Trophoblast cell (in vitro differentiated cells and primary cell): ENCODE data around the gene MYO5B.

ENCODE experiments used
- DNase-seq, 2 donors: peaks; one replicate each; pipeline ENCODE4 v3.0.0-alpha.2; 2016
- H2AFZ ChIP-seq: 2 replicates; pipeline ENCODE4 v1.6.1; 2013; ENCODE audit warnings: low read length, moderate library complexity, mild to moderate bottlenecking; ENCODE audit not compliant: insufficient read depth, poor library complexity
- H2AK5ac ChIP-seq: 2 replicates; pipeline ENCODE4 v1.6.1; 2013; ENCODE audit warnings: mild to moderate bottlenecking, low read length
- H2BK120ac ChIP-seq: 2 replicates; pipeline ENCODE4 v1.6.1; 2013; ENCODE audit warnings: low read length, mild to moderate bottlenecking, moderate library complexity; ENCODE audit not compliant: insufficient read depth, poor library complexity
- H2BK12ac ChIP-seq: 2 replicates; pipeline ENCODE4 v1.6.1; 2013; ENCODE audit warnings: mild to moderate bottlenecking, low read length, moderate library complexity
- H2BK5ac ChIP-seq: 2 replicates; pipeline ENCODE4 v1.6.1; 2013; ENCODE audit warnings: low read length, low read depth, moderate library complexity, mild to moderate bottlenecking; ENCODE audit not compliant: poor library complexity
- H3K14ac ChIP-seq: 2 replicates; pipeline ENCODE4 v1.6.1; 2013; ENCODE audit warnings: mild to moderate bottlenecking, low read length
- H3K18ac ChIP-seq: 2 replicates; pipeline ENCODE4 v1.6.1; 2013; ENCODE audit warnings: mild to moderate bottlenecking, low read length
- H3K23ac ChIP-seq: 2 replicates; pipeline ENCODE4 v1.6.1; 2013; ENCODE audit warnings: low read length
- H3K27ac ChIP-seq: 2 replicates; pipeline ENCODE4 v1.5.1; 2013; ENCODE audit warnings: low read depth, mild to moderate bottlenecking, inconsistent platforms, low read length, moderate library complexity
- H3K27me3 ChIP-seq: 2 replicates; pipeline ENCODE4 v1.6.1; 2013; ENCODE audit warnings: inconsistent platforms, mild to moderate bottlenecking, low read length, moderate library complexity; ENCODE audit not compliant: insufficient read depth
- H3K36me3 ChIP-seq, 2 experiments: 1 replicate in 1 of 2; 2 replicates in 1 of 2; pipeline ENCODE4 v1.6.1; 2013; ENCODE audit warnings: low read length in 2 of 2, mild to moderate bottlenecking in 2 of 2, moderate library complexity in 1 of 2; ENCODE audit not compliant: insufficient read depth in 2 of 2, control insufficient read depth in 1 of 2
- H3K4ac ChIP-seq: 2 replicates; pipeline ENCODE4 v1.6.1; 2013; ENCODE audit warnings: low read depth, mild to moderate bottlenecking, low read length, moderate library complexity
- H3K4me1 ChIP-seq, 2 experiments: 1 replicate in 1 of 2; 2 replicates in 1 of 2; pipeline ENCODE4 v1.6.1; 2013; ENCODE audit warnings: low read length in 2 of 2, mild to moderate bottlenecking in 2 of 2, moderate library complexity in 1 of 2; ENCODE audit not compliant: insufficient read depth in 2 of 2, control insufficient read depth in 1 of 2
- H3K4me2 ChIP-seq: 2 replicates; pipeline ENCODE4 v1.6.1; 2013; ENCODE audit warnings: inconsistent platforms, mild to moderate bottlenecking, low read length, moderate library complexity
- H3K4me3 ChIP-seq: 2 replicates; pipeline ENCODE4 v1.5.1; 2013; ENCODE audit warnings: mild to moderate bottlenecking, low read depth, low read length, inconsistent platforms
- H3K79me1 ChIP-seq: one replicate; pipeline ENCODE4 v1.6.1; 2013; ENCODE audit warnings: low read length
- H3K79me2 ChIP-seq: 2 replicates; pipeline ENCODE4 v1.6.1; 2013; ENCODE audit warnings: low read length, mild to moderate bottlenecking; ENCODE audit not compliant: control insufficient read depth, insufficient read depth, poor library complexity
- H3K9ac ChIP-seq: 2 replicates; pipeline ENCODE4 v1.6.1; 2013; ENCODE audit warnings: mild to moderate bottlenecking, low read length
- H3K9me3 ChIP-seq: 2 replicates; pipeline ENCODE4 v1.6.1; 2013; ENCODE audit warnings: low read depth, mild to moderate bottlenecking, control low read depth, inconsistent platforms, low read length; ENCODE audit not compliant: insufficient read depth
- H4K12ac ChIP-seq: 2 replicates; pipeline ENCODE4 v1.6.1; 2013; ENCODE audit warnings: low read depth, mild to moderate bottlenecking, low read length, moderate library complexity
- H4K8ac ChIP-seq: 2 replicates; pipeline ENCODE4 v1.6.1; 2013; ENCODE audit warnings: low read depth, mild to moderate bottlenecking, low read length, moderate library complexity
- H4K91ac ChIP-seq: one replicate; pipeline ENCODE4 v1.6.1; 2013; ENCODE audit warnings: low read depth, mild to moderate bottlenecking, low read length, moderate library complexity
- WGBS: extraction: QIAGEN DNeasy Blood & Tissue Kit; methylation state at CpG from one replicate; pipeline ENCODE4 v1.1.7; 2013; ENCODE audit warnings: missing lambda C conversion rate; ENCODE audit not compliant: insufficient read length, insufficient coverage; ENCODE audit errors: extremely low coverage; 5-methylcytosine and 5-hydroxymethylcytosine counted together

Gene MYO5B

DNA sequence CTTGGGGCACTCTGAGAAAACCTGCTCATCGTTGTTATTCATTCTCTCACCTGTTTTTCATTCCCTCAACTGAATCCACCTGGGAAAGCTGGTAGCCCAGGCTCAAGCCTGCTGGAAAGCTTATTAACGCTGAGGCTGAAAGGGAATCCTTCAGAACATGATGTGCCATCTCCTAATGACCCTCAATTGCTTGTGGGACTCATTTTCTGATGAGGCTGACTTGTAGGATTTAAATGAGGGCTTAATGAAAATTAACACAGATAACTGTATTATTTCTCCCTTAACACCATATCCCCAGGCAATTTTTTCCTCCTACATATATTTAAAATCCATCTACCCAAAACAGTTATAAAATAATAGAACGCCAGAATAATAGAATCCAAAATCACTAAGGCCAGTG, 218.9 kb downstream of the MYO5B start:
- Histone ChIP-seq H3K4me1 (no peaks in the 10 kb centered on the region), H4K8ac (no peak overlapping the region), H3K79me1 (no peaks in the 10 kb centered on the region), H3K14ac (no peak overlapping the region), H2AK5ac (no peak overlapping the region), H3K4me2 (no peak overlapping the region), H3K23ac (no peak overlapping the region), H3K4me3 (no peak overlapping the region), H3K9me3 (no peaks in the 10 kb centered on the region), H4K12ac (no peak overlapping the region), H3K27ac (no peak overlapping the region), H2BK120ac (no peak overlapping the region), H3K27me3 (no peaks in the 10 kb centered on the region), H4K91ac (no peak overlapping the region), H3K18ac (no peak overlapping the region), H2AFZ (no peak overlapping the region), H3K4ac (no peak overlapping the region), H2BK12ac (no peak overlapping the region), H3K9ac (no peak overlapping the region), H3K36me3 (peaks cover 4 to 5% of the 10 kb centered on the region in 2 experiments), H3K79me2 (no peaks in the 10 kb centered on the region), H2BK5ac (no peak overlapping the region)
- DNase-seq = no peak
- no CpG with 5 or more reads among the region's 3 CpGs for WGBS

DNA sequence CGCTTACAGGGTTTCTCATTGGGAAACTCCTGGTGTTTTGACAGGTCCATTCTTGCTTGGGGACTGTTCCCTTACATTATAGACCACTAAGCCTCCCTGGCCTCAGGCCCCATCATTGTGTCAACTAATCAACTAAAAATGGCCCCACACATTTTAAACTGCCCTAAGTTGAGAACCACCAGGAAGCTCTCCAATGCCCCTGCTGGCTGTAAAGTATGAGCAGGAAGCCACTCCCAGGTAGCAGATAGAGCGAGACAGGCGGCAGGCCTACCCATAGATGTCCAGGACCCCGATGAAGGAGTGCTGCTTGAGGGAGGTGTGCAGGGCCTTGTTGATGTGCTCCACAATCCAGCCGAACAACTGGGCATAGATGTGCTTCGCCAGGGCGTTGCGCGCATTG, 220.9 kb downstream of the MYO5B start:
- H2BK12ac ChIP-seq = no peak overlapping the region
- H4K12ac ChIP-seq = no peak overlapping the region
- no peaks in the 10 kb centered on the region for H3K79me2 ChIP-seq
- no peaks in the 10 kb centered on the region for H3K27me3 ChIP-seq
- H2BK120ac ChIP-seq = no peak overlapping the region
- H2BK5ac ChIP-seq = no peak overlapping the region
- no peak overlapping the region for H4K8ac ChIP-seq
- H3K23ac ChIP-seq = no peak overlapping the region
- H3K18ac ChIP-seq = no peak overlapping the region
- no peak overlapping the region for H3K4me2 ChIP-seq
- no peak overlapping the region for H4K91ac ChIP-seq
- H3K9me3 ChIP-seq = no peaks in the 10 kb centered on the region
- H3K9ac ChIP-seq = no peak overlapping the region
- no CpG with 5 or more reads among the region's 9 CpGs for WGBS
- H3K14ac ChIP-seq = no peak overlapping the region
- H3K4ac ChIP-seq = no peak overlapping the region
- no peaks in the 10 kb centered on the region for H3K79me1 ChIP-seq
- peaks cover 3 to 5% of the 10 kb centered on the region in 2 experiments for H3K36me3 ChIP-seq
- peak overlapping the region; percentile 3 for H3K4me3 ChIP-seq
- no peak overlapping the region for H2AFZ ChIP-seq
- H2AK5ac ChIP-seq = no peak overlapping the region
- H3K27ac ChIP-seq = no peak overlapping the region
- no peaks in the 10 kb centered on the region for H3K4me1 ChIP-seq
- no peak for DNase-seq

DNA sequence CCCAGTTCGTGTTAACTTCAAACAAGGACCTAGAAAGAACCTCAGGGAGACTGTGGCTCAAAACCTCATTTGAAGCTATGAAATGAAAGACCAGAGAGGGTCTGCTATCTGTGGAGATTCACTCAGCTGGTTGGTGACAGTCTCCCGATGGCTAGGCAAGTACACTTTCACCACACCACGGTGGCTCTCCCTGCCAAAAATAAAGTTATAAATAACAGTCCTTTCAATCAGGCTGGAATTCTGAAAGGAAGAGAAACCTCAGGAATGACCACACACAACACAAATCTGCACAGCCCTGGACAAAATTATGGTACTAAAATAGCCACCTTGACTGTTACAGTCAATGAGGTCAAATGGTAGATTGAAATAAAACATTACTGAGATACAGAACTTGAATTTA, 221.4 kb downstream of the MYO5B start:
- H2BK5ac ChIP-seq = no peak overlapping the region
- no peak overlapping the region for H2AK5ac ChIP-seq
- no peak overlapping the region for H3K4ac ChIP-seq
- H3K23ac ChIP-seq = no peak overlapping the region
- H3K36me3 ChIP-seq = peaks cover 2 to 3% of the 10 kb centered on the region in 2 experiments
- WGBS = no CpG with 5 or more reads among the region's 3 CpGs
- no peak overlapping the region for H2BK120ac ChIP-seq
- no peaks in the 10 kb centered on the region for H3K79me1 ChIP-seq
- H3K4me3 ChIP-seq = no peak overlapping the region
- H3K4me1 ChIP-seq = no peaks in the 10 kb centered on the region
- no peak overlapping the region for H3K14ac ChIP-seq
- H3K27ac ChIP-seq = no peak overlapping the region
- no peak overlapping the region for H3K9ac ChIP-seq
- no peaks in the 10 kb centered on the region for H3K79me2 ChIP-seq
- H4K12ac ChIP-seq = no peak overlapping the region
- H3K27me3 ChIP-seq = no peaks in the 10 kb centered on the region
- no peak for DNase-seq
- H2BK12ac ChIP-seq = no peak overlapping the region
- H3K4me2 ChIP-seq = no peak overlapping the region
- H3K18ac ChIP-seq = no peak overlapping the region
- H3K9me3 ChIP-seq = no peaks in the 10 kb centered on the region
- no peak overlapping the region for H4K8ac ChIP-seq
- H2AFZ ChIP-seq = no peak overlapping the region
- no peak overlapping the region for H4K91ac ChIP-seq

DNA sequence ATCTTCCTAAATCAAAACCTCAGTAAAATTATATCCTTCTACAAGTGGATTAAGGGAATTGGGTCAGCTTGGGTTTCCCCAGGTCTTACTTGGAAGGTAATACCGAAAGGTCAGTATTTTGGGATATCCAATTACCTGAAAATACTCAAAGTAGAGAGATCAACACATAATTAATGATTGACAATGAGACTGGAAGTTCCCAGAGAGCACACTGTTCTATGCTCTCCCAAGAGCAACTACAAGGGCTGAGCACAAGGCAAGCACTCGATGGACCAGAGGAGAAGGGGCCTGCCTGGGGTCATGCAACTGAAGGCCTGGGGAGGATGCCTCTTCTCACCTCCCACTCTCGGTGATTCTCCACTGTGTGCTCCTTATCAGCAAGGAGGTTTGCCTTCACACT, 222.4 kb downstream of the MYO5B start:
- no peaks in the 10 kb centered on the region for H3K79me1 ChIP-seq
- H2AFZ ChIP-seq = no peak overlapping the region
- H2BK12ac ChIP-seq = no peak overlapping the region
- no peak overlapping the region for H3K4ac ChIP-seq
- peaks cover 2 to 3% of the 10 kb centered on the region in 2 experiments for H3K36me3 ChIP-seq
- no peak for DNase-seq
- H4K8ac ChIP-seq = no peak overlapping the region
- H3K23ac ChIP-seq = no peak overlapping the region
- H2BK5ac ChIP-seq = no peak overlapping the region
- no peak overlapping the region for H2BK120ac ChIP-seq
- H3K27ac ChIP-seq = no peak overlapping the region
- no peaks in the 10 kb centered on the region for H3K79me2 ChIP-seq
- no peak overlapping the region for H3K9ac ChIP-seq
- H3K4me2 ChIP-seq = no peak overlapping the region
- WGBS = no CpG with 5 or more reads among the region's 3 CpGs
- H4K91ac ChIP-seq = no peak overlapping the region
- H3K18ac ChIP-seq = no peak overlapping the region
- H3K4me1 ChIP-seq = no peaks in the 10 kb centered on the region
- no peak overlapping the region for H2AK5ac ChIP-seq
- H3K27me3 ChIP-seq = no peaks in the 10 kb centered on the region
- no peaks in the 10 kb centered on the region for H3K9me3 ChIP-seq
- no peak overlapping the region for H3K14ac ChIP-seq
- no peak overlapping the region for H3K4me3 ChIP-seq
- H4K12ac ChIP-seq = no peak overlapping the region
